NCI-H345 (cell line): ENCODE data around the gene GGA3.
"Not testable (repeated sequence)": the region's sequence is repeated elsewhere in the genome, so short reads cannot be mapped to it uniquely, and the experiment has no call there.

Experiments used
- DNase-seq: peaks from one replicate; lab custom pipeline; 2025; lab: John Stamatoyannopoulos, UW

GGA3 gene

GRCh38 chr17:75261336-75262111, at the start of gene GGA3, which contains the start of gene MRPS7:
GGA3 (minus strand) TSS chr17:75261606; CDS start chr17:75261587, 19 bp downstream.
MRPS7 (plus strand) TSS chr17:75261879; CDS start chr17:75261901, 22 bp downstream.
- peak; percentile 97 for DNase-seq

GRCh38 chr17:75308732-75309629, 47.6 kb upstream of the GGA3 start:
- DNase-seq, result no peak

GRCh38 chr17:75307957-75308731, 46.7 kb upstream of the GGA3 start:
- DNase-seq, result no peak

DNA sequence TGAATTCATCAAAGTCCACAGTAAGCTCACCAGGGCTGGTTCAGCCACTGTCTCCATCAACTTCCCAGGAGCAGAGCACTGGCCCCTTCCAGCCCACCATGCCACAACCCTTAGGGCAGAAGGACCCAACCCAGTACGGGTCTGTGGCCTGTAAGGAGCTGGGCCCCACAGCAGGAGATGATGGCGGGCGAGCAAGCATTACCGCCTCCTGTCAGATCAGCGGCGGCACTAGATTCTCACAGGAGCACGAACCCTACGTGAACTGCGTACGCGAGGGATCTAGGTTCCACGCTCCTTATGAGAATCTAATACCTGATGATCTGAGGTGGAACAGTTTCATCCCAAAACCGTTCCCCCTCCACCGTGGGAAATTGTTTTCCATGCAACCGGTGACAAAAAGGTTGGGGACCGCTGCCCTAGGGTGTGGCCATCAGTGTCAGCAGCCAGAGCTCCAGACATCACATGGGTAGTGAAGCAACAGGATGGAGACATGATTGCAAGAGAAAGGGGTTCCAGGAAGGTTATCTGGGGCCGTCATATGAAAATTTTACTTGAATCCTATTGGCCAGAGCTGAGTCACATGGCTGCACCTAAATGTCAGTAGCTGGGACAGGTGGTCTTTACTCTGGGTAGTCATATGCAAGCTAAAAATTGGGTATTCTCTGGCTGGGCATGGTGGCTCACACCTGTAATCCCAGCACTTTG, 40.2 kb upstream of the GGA3 start:
- DNase-seq, result no peak

DNA sequence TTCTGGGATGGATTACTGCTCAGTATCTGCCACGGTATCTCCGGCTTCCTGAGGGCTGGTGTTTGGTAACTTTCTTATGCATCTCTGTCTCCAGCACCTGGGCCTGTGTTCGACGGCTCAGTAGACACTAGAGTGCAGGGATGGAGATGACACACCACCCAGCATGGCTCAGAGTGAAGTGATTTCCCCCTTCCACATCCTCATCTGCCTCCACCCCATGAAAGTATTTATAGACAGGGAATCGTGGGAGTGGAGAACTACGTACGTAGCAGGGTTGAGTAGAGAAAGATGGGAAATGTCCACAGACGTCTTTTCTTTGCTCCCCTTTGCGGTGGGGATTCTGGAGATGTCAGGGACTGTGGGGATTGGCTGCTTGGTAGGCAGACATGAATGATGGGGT, 39.6 kb upstream of the GGA3 start:
- DNase-seq, result no peak

DNA sequence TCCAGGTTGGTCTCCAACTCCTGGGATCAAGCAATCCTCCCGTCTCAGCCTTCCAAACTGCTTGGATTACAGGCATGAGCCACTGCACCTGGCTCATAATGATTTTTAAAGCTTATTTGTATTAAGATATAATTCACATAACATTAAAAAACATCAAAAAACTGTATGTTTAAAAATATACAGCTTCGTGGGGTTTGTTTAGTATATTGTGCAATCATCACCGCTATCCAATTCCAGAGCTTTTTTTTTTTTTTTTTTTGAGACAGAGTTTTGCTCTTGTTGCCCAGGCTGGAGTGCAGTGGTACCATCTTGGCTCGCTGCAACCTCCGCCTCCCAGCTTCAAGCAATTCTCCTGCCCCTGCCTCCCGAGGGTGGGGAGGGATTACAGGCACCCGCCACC, 38.9 kb upstream of the GGA3 start:
- no peak for DNase-seq

DNA sequence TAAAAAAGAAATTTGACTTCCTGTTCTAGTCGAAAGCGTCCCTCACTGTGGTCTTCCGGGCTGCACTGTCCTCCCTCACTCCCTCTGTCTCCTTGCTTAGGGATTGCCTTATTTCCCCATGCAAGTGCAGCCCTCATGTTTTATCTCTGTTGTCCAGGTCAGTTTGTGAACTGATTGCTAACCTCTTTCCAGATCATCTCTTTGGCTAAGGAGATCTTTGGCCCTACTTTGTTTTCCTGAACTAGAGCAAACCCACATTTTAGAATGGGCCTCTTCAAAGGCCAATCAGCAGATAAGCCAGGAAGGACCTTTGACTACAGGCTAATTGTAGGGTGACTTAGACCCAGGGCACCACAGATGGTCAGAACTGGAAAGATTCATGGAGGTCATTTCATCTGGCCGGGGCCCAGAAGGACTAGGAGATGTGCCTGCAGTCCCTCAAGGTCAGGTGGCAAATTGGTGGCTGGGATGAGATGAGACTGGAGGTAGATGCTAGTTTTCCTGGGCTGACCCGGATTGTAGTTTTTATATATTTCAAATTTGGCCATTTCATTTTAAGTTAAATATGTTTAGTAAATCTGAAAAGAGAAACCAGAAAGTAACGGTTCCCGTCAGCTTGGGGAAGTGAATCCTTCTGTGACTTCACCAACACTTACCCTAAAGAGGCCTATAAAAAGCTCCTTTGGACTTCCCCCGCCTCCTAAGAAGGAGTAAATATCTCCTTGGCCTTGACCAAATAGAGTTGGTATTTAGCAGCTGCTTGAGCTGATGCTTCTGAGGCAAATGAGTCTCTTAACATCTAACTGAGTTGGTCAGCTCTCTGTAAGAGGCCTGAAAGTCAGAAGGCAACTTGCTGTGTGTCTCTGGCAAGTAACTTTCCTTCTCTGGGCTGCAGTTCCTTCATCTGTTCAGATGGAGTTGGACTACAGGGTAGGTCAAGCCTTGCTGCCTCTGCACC, 34.1 kb upstream of the GGA3 start:
- no peak for DNase-seq

GRCh38 chr17:75292810-75293448, 31.5 kb upstream of the GGA3 start:
- not testable (repeated sequence) for DNase-seq

DNA sequence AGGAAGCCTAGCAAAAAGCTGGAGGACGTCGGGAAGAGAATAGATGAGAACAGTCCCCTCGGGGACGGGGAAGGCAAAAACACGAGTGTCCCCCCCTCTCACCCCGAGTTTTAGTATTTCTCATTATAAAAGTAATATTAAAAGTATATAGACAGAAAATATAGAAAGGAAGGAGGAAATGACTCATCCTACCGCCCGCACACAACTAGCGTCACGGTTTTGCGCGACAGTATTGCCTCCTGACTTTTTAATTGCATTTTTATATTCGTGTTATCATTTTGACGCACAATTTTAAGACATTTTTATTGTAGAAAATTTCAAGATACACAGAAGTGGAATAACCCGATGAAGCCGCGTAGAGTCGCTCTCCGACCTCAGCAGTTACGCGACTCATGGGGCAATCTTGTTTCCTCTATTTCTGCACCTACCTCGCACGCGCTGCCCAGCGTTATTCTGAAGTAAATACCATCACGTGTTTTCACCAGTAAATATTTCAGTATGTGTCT, 28.5 kb upstream of the GGA3 start:
- DNase-seq, result peak; percentile 49

- DNase-seq, result peak; percentile 100
These were observed 27.9 kb upstream of the GGA3 start, which contains the start of gene SLC25A19 for GRCh38 chr17:75289115-75289831. SLC25A19 (minus strand) TSS chr17:75289433; CDS start chr17:75286764, 2,669 bp downstream.

GRCh38 chr17:75288770-75289114, 27.3 kb upstream of the GGA3 start:
- peak; percentile 75 for DNase-seq

- DNase-seq, result no peak
These were observed 27.0 kb upstream of the GGA3 start for GRCh38 chr17:75288359-75288758.

DNA sequence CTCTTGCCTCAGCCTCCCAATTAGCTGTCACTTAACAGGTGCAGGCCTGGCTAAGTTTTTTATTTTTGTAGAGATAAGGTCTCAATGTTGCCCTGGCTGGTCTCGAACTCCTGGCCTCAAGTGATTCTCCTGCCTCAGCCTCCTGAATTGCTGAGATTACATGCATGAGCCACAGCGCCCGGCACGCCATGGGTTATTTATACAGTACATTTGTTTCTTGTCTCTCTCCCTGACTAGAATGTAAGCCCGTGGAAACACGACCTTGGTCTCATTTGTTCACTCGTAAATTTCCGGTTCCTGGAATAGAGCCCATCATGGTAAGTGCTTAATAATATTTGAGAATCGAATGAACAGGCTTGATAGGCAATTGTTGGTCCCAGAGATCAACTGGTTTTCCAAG, 25.8 kb upstream of the GGA3 start:
- no peak for DNase-seq

DNA sequence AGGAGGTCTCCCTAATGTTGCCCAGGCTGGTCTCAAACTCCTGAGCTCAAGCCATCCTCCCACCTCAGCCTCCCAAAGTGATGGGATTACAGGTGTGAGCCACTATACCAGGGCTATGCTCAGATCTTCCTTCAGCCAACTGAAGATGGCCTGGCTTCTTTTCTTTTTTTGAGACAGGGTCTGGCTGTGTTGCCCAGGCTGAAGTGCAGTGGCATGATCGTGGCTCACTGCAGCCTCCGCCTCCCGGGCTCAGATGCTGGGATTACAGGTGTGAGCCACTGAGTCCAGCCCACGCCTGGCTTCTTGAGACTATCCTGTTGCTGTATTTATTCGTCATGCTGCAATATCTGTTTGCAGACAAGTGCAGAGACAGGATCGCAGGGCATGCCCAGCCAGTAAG, 23.7 kb upstream of the GGA3 start:
- no peak for DNase-seq

GRCh38 chr17:75280189-75280588, 18.8 kb upstream of the GGA3 start:
- not testable (repeated sequence) for DNase-seq

GRCh38 chr17:75277664-75278071, 16.3 kb upstream of the GGA3 start:
- no peak for DNase-seq

GRCh38 chr17:75273977-75274708, 12.7 kb upstream of the GGA3 start:
- DNase-seq, result no peak

GRCh38 chr17:75272848-75273184, 11.4 kb upstream of the GGA3 start:
- DNase-seq, result no peak
